Measurements from ENCODE around the gene FLNC.

DNA sequence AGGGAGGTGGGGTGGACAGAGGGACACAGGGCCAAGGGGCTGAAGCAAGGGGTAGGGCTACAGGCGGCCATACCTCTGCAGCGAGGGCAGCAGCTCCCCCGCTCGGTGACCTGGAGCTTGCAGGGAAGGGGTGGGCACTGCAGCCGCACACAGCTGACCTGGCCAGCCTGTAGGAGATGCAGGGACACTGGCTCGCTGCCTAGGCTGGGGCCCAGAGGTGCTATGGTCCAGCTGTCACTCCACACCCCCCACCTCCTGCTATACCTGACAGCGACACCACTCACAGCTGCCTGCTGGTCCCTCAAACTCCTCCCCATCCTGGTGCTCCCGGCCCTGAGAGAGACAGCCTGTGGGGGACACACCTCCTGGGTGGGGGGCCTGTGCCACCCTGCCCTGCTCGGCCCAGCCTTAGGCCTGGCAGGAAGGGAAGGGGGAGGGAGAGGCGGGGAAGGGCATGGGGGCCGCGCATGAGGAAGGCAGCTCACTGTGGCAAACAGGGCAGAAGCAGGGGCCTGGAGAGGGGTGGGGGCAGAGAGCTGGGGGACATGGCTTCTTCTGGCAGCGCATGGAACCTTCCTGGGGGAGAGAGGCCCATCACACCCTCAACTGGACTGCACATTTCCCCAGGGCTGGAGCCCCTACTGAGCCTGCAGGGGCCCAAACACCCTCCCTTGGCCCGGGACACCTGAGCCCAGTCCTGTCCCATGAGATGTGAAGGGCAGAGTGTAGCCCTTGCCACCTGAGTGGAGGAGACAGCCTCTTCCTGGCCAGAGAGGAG lies 56.4 kb downstream of the FLNC start:
- TF ChIP-seq, protein P1, sequence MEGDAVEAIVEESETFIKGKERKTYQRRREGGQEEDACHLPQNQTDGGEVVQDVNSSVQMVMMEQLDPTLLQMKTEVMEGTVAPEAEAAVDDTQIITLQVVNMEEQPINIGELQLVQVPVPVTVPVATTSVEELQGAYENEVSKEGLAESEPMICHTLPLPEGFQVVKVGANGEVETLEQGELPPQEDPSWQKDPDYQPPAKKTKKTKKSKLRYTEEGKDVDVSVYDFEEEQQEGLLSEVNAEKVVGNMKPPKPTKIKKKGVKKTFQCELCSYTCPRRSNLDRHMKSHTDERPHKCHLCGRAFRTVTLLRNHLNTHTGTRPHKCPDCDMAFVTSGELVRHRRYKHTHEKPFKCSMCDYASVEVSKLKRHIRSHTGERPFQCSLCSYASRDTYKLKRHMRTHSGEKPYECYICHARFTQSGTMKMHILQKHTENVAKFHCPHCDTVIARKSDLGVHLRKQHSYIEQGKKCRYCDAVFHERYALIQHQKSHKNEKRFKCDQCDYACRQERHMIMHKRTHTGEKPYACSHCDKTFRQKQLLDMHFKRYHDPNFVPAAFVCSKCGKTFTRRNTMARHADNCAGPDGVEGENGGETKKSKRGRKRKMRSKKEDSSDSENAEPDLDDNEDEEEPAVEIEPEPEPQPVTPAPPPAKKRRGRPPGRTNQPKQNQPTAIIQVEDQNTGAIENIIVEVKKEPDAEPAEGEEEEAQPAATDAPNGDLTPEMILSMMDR (conservative IDR thresholded peaks at IDR 0.05 in 1 of 2, IDR thresholded peaks at IDR 0.05 in 1 of 2; ENCODE audit: extremely low read depth in 1 of 2, insufficient read depth in 1 of 2, low read depth in 1 of 2, low read length in 2 of 2) = no peak
- TF ChIP-seq EZH2 (IDR thresholded peaks at IDR 0.05; ENCODE audit: borderline replicate concordance, low read length) = no peak
